ENCODE results near the gene COX15.
"Not testable (repeated sequence)": the region's sequence is repeated elsewhere in the genome, so short reads cannot be mapped to it uniquely, and the experiment has no call there.

COX15 gene

GRCh38 chr10:99742701-99743100 is 10.8 kb upstream of the COX15 start:
- no peak for DNase-seq
- in situ Hi-C loops (cut with MboI; ENCODE audit: low pct_unique_long_range_greater_than_20kb, low sequenced_read_pairs) = no loop called here

- no peak for DNase-seq
- in situ Hi-C loops (cut with MboI; ENCODE audit: low pct_unique_long_range_greater_than_20kb, low sequenced_read_pairs) = no loop called here
Observed at GRCh38 chr10:99742254-99742653, 10.3 kb upstream of the COX15 start.

GRCh38 chr10:99740933-99741559 is 9.1 kb upstream of the COX15 start:
- DNase-seq = no peak
- in situ Hi-C loops (cut with MboI; ENCODE audit: low pct_unique_long_range_greater_than_20kb, low sequenced_read_pairs) = no loop called here

GRCh38 chr10:99740260-99740659 is 8.3 kb upstream of the COX15 start:
- in situ Hi-C loops (cut with MboI; ENCODE audit: low pct_unique_long_range_greater_than_20kb, low sequenced_read_pairs) = no loop called here
- no peak for DNase-seq

- DNase-seq; in situ Hi-C loops (cut with MboI; ENCODE audit: low pct_unique_long_range_greater_than_20kb, low sequenced_read_pairs): not testable (repeated sequence)
Observed at GRCh38 chr10:99734111-99734510, 2.2 kb upstream of the COX15 start.

- DNase-seq = no peak
- in situ Hi-C loops (cut with MboI; ENCODE audit: low pct_unique_long_range_greater_than_20kb, low sequenced_read_pairs) = no loop called here
Observed at GRCh38 chr10:99733366-99733765, 1.4 kb upstream of the COX15 start.

- DNase-seq = no peak
- in situ Hi-C loops (cut with MboI; ENCODE audit: low pct_unique_long_range_greater_than_20kb, low sequenced_read_pairs) = no loop called here
Observed at GRCh38 chr10:99731306-99732032, 458 bp downstream of the COX15 start.

- in situ Hi-C loops (cut with MboI; ENCODE audit: low pct_unique_long_range_greater_than_20kb, low sequenced_read_pairs) = no loop called here
- DNase-seq = no peak
Observed at GRCh38 chr10:99730026-99730425, 1.9 kb downstream of the COX15 start.

- in situ Hi-C loops (cut with MboI; ENCODE audit: low pct_unique_long_range_greater_than_20kb, low sequenced_read_pairs) = loop anchor here (25.0 kb wide), 1 partner anchor 283 kb away; the partner anchor contains the start of gene GOT1
- DNase-seq = no peak
Observed at GRCh38 chr10:99720387-99720786, 11.5 kb downstream of the COX15 start.

GRCh38 chr10:99714446-99714845 is 17.5 kb downstream of the COX15 start:
- DNase-seq = no peak
- in situ Hi-C loops (cut with MboI; ENCODE audit: low pct_unique_long_range_greater_than_20kb, low sequenced_read_pairs) = loop anchor here (25.0 kb wide), 1 partner anchor 277 kb away; the partner anchor contains the start of gene GOT1

GRCh38 chr10:99711129-99711719 is 20.7 kb downstream of the COX15 start:
- peak; percentile 78 for DNase-seq
- in situ Hi-C loops (cut with MboI; ENCODE audit: low pct_unique_long_range_greater_than_20kb, low sequenced_read_pairs) = loop anchor here (25.0 kb wide), 1 partner anchor 274 kb away; the partner anchor contains the start of gene GOT1

- in situ Hi-C loops (cut with MboI; ENCODE audit: low pct_unique_long_range_greater_than_20kb, low sequenced_read_pairs) = loop anchor here (25.0 kb wide), 1 partner anchor 272 kb away; the partner anchor contains the start of gene GOT1
- no peak for DNase-seq
Observed at GRCh38 chr10:99709480-99710229, 22.3 kb downstream of the COX15 start.

- DNase-seq = no peak
- in situ Hi-C loops (cut with MboI; ENCODE audit: low pct_unique_long_range_greater_than_20kb, low sequenced_read_pairs) = loop anchor here (25.0 kb wide), 1 partner anchor 271 kb away; the partner anchor contains the start of gene GOT1
Observed at GRCh38 chr10:99708428-99709012, 23.4 kb downstream of the COX15 start.

- no peak for DNase-seq
- in situ Hi-C loops (cut with MboI; ENCODE audit: low pct_unique_long_range_greater_than_20kb, low sequenced_read_pairs) = loop anchor here (25.0 kb wide), 1 partner anchor 263 kb away; the partner anchor contains the start of gene GOT1
Observed at GRCh38 chr10:99700649-99701048, 31.3 kb downstream of the COX15 start.

- DNase-seq = peak; percentile 20
- in situ Hi-C loops (cut with MboI; ENCODE audit: low pct_unique_long_range_greater_than_20kb, low sequenced_read_pairs) = no loop called here
Observed at GRCh38 chr10:99698504-99699080, 33.3 kb downstream of the COX15 start.

GRCh38 chr10:99695761-99696160 is 36.2 kb downstream of the COX15 start:
- DNase-seq = no peak
- in situ Hi-C loops (cut with MboI; ENCODE audit: low pct_unique_long_range_greater_than_20kb, low sequenced_read_pairs) = no loop called here

- in situ Hi-C loops (cut with MboI; ENCODE audit: low pct_unique_long_range_greater_than_20kb, low sequenced_read_pairs) = no loop called here
- DNase-seq = no peak
Observed at GRCh38 chr10:99693933-99694583, 37.9 kb downstream of the COX15 start.

GRCh38 chr10:99689461-99689860 is 42.5 kb downstream of the COX15 start:
- in situ Hi-C loops (cut with MboI; ENCODE audit: low pct_unique_long_range_greater_than_20kb, low sequenced_read_pairs) = no loop called here
- no peak for DNase-seq

Measured in KBM-7 (cell line).